ENCODE results near the gene CEBPG. TPM values are rescaled to one million over a fixed set of nuclear protein-coding genes. Genes with fewer than 3 reads are reported as not detected.

CEBPG gene
- total RNA-seq, 1 donor from 2014 or later: 18.0 TPM

DNA sequence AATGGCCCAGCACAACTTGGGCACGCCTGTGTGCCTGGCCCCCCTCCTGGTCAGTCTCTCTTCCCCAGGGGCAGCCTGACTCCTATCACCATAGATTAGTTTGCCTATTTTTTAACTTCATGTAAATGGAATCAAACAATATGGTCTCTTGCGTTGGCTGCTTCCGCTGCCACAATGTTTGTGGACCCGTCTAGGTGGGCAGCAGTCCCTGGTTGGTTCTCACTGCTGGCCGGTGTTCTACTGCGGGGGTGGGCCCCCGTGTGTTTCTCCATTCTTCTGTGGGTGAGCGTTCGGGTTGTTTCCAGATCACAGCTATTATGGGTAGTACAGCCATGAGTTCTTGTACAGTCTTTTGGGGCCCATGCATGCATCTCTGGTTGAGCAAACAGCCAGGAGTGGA is 47.3 kb downstream of the CEBPG start:
- DNase-seq (ENCODE audit: low spot score): no peak

DNA sequence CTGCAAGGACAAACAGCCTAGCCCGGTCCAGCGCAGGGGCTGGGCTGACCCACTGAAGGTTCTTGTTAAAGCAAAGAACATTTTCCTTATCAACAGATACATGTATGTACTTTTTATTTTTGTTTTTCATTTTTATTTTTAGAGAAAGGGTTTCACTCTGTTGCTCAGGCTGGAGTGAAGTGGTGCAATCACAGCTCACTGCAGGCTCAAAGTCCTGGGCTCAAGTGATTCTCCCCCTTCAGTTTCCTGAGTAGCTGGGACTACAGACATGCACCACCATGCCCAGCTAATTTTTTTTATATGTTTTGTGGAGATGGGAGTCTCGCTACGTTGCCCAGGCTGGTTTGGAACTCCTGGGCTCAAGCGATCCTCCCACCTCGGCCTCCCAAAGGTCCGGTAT is 47.9 kb downstream of the CEBPG start:
- no peak for DNase-seq (ENCODE audit: low spot score)

DNA sequence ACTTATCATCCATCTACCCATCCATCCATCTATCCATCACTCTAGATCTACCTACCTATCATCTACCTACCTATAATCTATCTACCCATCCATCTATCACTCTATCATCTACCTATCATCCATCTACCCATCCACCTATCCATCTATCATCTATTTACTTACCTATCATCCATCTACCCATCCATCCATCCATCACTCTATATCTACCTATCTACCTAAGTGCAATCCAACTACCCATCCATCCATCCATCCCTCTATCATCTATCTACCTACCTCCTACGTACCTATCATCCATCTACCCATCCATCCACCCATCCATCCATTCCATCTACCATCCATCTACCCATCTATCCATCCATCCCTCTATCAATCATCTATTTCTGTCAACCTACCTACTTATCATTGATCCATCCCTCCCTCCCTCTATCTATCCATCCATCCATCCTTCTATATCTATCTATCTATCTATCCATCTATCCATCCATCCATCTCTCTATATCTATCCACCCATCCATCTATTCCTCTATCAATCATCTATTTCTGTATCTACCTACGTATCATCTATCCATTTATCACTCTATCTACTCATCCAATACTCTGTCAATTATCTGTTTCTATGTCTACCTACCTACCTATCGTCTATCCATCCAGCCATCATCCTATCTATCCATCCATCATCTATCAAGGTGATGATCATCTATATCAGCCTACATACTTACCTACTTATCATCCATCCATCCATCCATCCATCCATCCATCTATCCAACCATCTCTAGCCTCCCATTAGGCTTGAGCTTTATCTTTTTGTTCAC is 49.1 kb downstream of the CEBPG start:
- no peak for DNase-seq (ENCODE audit: low spot score)

DNA sequence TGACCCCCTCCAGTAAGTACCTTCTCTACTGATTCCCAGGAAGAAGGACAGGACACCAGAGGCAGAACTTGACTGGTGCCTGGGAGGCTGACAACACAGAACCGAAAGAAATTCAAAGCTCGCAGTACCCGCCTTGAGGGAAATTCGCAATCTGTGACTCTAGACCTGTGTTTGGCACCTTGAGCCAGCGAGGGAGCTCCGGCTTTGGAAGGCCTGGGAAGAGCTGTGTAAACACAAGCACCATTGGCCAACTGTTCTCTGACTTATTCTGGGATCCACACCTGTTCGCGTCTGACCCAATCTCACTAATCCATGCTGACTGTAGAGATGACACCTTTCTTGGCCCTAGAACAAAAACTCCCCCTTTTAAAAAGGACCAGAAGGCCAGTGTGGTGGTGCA is 50.7 kb downstream of the CEBPG start:
- no peak for DNase-seq (ENCODE audit: low spot score)

DNA sequence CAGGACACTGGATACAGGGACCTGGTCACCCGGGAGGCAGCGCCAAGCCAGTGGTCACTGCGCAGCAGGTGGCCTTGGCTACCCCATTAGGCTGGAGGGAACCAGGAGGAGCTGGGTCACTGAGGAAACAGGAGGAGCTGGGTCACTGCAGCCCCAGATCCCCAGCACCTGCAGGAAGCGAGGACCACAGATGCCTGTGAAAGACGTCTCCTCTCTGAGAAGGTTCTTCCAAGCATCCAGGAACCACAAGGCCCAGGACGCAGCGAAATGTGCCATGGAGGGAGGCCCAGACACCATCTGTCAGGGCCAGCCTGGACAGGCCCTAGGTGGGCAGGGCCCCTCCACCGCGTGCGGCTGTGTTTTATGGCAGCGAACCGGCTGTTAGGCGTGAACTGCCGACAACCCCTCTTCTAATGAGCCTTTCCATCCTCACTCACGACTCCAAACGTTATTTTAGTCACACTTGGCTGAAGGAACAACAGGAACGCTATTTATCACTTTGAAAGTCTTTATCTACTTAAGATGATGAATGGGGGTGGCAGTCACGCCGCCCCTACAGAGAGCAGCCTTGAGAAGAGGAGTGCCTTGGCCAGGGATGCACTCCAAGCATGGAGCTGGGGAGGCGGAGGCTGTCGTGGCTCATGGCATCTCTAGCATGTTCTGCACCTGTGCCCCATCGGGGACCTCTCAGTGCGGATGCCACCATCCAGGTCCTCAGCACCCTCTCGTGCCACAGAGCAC is 53.3 kb downstream of the CEBPG start:
- DNase-seq (ENCODE audit: low spot score): no peak

DNA sequence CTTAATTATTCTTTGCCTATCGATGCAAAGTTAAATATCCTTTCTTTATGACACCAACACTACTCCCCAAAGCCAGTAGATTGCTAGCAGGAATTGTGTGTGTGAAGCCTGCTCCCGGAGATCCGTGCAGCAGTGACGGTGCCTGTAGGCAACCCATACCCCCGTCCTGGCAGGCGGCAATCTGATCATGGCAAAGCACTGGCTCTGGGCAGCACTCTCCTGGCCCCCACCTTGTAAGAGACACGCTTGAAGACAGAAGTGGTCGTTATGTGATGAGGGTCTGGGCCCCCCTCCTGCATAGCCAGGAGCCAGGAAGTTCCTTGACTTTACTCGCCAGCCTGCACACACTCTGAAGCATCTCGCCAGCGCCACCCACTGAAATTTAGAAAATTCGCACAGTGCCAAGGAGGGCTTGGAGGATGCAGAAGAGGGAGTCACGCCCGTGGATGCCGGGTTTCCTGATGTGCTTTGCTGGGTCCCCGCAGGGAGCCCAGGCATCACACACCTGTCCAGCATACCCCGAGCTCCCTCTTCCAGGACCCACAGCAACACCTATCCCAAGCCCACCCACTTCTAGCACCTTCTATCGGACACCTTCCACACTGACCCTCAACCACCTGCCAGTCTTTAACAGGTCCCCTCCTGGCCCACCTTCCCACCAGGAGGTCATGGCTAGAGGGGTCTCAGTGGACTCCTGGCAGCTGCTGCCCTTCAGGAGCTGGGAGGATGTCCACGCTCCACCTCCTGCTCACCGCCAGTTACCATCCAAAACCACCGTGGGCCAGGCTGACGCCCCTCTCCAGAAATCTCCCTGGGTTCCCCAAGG is 54.5 kb downstream of the CEBPG start:
- no peak for DNase-seq (ENCODE audit: low spot score)

DNA sequence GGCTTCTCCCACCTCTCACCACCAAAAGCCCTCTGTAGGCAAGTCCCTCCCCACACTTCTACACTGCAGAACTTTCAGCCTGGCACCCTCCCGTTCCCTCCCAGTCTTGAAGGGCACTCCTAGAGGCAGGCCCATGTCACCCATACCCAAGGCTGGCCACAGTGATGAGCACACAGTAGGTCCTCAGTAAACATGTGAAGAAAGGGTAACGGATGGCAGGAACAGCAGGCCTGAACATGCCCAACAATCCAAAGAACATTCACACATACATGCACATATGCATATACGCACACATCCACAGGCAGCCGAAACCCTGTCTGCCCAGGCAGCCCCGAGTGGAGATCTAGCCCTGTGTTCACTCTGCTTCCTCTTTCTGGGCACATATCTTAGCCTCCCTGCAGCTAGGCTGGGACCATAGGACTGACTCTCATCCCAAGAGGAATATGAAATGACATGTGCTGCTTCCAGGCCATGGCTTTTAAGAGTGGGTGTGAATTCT is 55.2 kb downstream of the CEBPG start:
- no peak for DNase-seq (ENCODE audit: low spot score)

DNA sequence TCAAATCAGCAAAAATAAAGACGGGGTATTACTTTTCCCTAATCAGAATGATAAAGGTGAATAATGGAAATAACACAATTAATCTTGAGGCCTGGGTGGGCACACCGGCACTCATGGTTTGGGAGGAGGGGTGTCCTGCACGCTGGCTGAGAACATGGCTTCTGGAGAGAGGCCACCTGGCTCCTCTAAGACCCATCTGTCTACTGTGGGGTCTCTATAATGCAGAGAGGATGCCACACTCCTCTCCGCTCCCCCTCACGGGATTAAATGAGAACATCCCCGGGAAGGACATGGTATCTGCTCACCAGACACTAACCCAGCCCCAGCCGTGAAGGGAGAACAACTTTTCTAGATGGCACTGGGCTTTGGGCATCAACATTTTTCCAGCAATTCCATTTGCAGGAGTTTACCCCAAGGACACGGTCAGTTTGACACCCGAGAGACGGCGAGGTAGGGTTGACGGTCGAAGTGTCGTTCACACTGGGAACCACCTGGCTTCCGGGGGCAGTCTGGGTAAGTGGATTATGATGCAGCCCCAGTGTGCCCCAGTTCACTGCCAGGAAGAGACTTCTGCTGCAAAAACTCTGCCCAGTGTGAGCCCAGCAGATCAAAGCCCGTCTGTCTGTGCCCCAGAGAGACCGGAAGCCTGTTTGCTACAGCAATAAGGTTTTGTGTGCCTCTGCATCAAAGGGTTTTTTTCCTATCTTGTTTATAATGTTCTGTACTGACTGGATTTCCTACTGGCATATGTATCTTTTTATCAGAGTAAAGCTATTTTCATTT is 56.6 kb downstream of the CEBPG start:
- DNase-seq (ENCODE audit: low spot score): no peak

DNA sequence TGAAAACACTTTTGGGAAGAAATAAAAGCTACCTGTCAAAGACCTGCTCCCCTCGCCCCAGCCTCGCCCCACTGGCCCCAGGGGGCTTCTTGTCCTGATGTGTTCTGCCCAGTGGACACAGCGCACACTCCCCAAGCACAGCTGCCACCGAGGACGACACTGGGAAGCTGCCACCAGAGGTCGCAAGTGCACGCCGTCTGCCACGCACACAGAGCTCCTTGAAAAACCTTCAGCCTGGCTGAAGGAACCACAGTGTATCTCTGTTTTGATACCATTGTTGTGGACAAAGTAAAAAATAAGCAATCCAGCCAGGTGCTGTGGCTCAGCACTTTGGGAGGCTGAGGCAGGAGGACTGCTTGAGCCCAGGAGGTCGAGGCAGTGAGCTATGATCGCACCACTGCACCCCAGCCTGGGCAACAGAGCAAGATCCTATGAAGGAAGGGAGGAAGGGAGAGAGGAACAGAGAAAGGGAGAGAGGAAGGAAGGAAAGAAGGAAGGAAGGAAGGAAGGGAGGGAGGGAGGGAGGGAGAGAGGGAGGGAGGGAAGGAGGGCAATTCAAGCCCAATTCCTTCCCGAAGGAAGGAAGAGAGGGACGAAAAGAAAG is 57.3 kb downstream of the CEBPG start:
- DNase-seq (ENCODE audit: low spot score): peak; percentile 62

- DNase-seq (ENCODE audit: low spot score): no peak
Observed at GRCh38 chr19:33432015-33432414, 58.5 kb downstream of the CEBPG start.

Other genes with a start within 250 kb of the CEBPG start
- not detected for gene WDR88, start 241.6 kb upstream of the CEBPG start, total RNA-seq
- gene LRP3, start 179.4 kb upstream of the CEBPG start, total RNA-seq: 25.7 TPM
- not detected for gene SLC7A10, start 147.9 kb upstream of the CEBPG start, total RNA-seq
- 22.2 TPM for gene CEBPA, start 71.2 kb upstream of the CEBPG start, total RNA-seq
- gene PEPD, start 148.1 kb downstream of the CEBPG start, total RNA-seq: 90.3 TPM
- gene CHST8, start 248.2 kb downstream of the CEBPG start, total RNA-seq: 9.9 TPM